IPS DF 6.9 (cell line): ENCODE results near the gene TMEM151A.

Experiments
- DNase-seq: peaks from one replicate; pipeline ENCODE4 v3.0.0-alpha.2; 2013; ENCODE audit warnings: low read depth, low spot score
- H3K27ac ChIP-seq: one replicate; pipeline ENCODE4 v1.5.1; 2013; ENCODE audit warnings: low read length, control low read depth
- H3K27me3 ChIP-seq: 2 replicates; pipeline ENCODE4 v1.6.1; 2013; ENCODE audit warnings: mild to moderate bottlenecking, low read length; ENCODE audit not compliant: control insufficient read depth, insufficient read depth
- H3K36me3 ChIP-seq: 2 replicates; pipeline ENCODE4 v1.6.1; 2013; ENCODE audit warnings: low read length; ENCODE audit not compliant: control insufficient read depth, insufficient read depth
- H3K4me1 ChIP-seq: 2 replicates; pipeline ENCODE4 v1.6.1; 2013; ENCODE audit warnings: low read length; ENCODE audit not compliant: control insufficient read depth, insufficient read depth
- H3K4me3 ChIP-seq: 2 replicates; pipeline ENCODE4 v1.5.1; 2013; ENCODE audit warnings: mild to moderate bottlenecking, low read length
- H3K9me3 ChIP-seq: 2 replicates; pipeline ENCODE4 v1.6.1; 2013; ENCODE audit warnings: low read length, inconsistent platforms; ENCODE audit not compliant: control insufficient read depth, insufficient read depth
- WGBS: extraction: QIAGEN DNeasy Blood & Tissue Kit; methylation state at CpG from one replicate; pipeline ENCODE4 v1.1.7; 2013; ENCODE audit warnings: mixed read lengths, missing lambda C conversion rate; ENCODE audit not compliant: insufficient read length, insufficient coverage; 5-methylcytosine and 5-hydroxymethylcytosine counted together

TMEM151A gene

DNA sequence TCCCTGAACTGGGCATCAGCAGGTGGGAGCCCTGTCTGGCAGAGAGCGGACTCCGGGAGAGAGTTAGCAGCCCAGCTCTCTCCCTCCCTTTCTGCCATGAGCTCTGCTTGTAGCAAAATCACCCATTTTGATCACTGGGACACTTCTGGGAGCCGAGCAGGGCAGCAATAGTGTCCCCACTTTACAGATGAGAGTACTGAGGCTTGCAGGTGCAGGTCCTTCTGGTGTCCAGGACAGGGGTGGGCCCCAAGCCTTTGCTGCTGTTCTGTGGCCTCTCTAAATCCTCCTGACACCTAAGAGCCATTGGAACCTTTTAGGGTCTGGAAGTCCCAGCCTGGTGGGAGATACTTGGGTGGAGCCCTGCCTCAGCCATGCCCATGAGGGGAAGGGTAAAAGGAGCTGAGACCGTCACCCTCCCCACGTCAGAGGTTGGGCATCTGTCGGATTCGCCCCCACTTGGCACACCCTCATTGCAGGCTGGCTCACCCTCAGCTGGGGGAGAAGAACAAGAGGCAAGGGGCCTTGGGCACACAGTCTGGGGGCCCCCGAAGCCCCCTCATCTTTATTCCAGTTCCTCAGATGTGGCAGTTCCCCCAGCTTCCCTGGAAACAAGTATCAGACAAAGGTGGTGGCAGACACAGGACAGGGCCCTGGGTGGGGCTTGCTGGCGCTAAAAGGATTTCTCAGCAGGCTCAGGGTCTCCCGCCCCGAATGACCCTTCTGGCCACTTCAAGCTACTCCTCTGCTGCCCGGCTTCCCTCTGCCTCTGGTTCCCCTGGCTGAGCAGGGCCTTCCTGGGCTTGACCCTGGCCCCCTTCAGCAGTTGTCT is 40.1 kb downstream of the TMEM151A start:
- peaks cover 4% of the 10 kb centered on the region for H3K4me1 ChIP-seq
- 0 out of 2 replicates have a peak, but pooled peaks cover 3% of the 10 kb centered on the region for H3K36me3 ChIP-seq
- no peaks in the 10 kb centered on the region for H3K9me3 ChIP-seq
- no peak overlapping the region for H3K27ac ChIP-seq
- no peak overlapping the region for H3K4me3 ChIP-seq
- no CpG with 5 or more reads among the region's 12 CpGs for WGBS
- no peak for DNase-seq
- no peaks in the 10 kb centered on the region for H3K27me3 ChIP-seq

DNA sequence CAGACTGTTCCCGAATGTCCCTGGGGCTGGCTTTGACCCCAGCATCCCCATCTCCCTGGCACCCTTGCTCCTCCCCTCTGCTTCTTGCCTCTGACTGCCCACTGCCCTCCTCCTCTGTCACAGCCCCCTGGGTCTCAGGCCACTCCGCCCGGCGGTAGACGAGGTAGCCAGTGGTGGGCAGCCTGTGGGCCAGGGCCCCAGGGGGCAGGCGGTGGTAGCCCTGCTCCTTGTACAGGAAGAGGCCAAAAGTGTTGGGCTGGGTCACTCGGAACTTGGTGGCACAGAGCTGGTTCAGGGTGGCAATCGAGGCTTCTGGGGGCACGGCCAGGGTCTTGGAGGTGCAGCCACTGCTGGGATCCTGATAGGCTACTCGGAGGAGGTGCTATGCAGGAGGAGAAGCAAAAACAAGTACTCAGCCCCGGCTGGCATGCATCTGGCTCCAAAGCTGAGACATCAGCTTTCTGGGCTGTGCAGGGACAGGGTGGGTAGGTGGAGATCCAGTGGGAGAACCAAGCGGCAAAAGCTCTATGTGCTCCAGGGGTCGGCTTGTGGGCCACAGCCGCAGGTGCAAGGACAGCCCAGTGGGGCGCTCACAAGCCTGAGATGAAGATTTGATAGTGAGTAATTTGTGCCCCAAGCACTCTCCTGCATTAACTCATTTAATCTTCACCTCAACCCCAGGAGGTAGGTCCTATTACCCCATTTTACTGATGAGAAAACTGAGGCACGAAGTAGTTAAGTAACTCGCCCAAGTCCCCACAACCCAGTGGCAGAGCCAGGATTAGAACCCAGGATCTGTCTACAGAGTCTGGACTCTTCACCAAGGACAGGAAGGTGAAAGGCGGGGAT is 40.9 kb downstream of the TMEM151A start:
- no CpG with 5 or more reads among the region's 18 CpGs for WGBS
- peaks cover 7% of the 10 kb centered on the region; the same call in 1 of the 2 replicates for H3K4me1 ChIP-seq
- H3K27me3 ChIP-seq: no peaks in the 10 kb centered on the region
- no peak overlapping the region for H3K27ac ChIP-seq
- H3K4me3 ChIP-seq: no peak overlapping the region
- DNase-seq: no peak
- peaks cover 6% of the 10 kb centered on the region; the same call in 1 of the 2 replicates for H3K36me3 ChIP-seq
- H3K9me3 ChIP-seq: no peaks in the 10 kb centered on the region

DNA sequence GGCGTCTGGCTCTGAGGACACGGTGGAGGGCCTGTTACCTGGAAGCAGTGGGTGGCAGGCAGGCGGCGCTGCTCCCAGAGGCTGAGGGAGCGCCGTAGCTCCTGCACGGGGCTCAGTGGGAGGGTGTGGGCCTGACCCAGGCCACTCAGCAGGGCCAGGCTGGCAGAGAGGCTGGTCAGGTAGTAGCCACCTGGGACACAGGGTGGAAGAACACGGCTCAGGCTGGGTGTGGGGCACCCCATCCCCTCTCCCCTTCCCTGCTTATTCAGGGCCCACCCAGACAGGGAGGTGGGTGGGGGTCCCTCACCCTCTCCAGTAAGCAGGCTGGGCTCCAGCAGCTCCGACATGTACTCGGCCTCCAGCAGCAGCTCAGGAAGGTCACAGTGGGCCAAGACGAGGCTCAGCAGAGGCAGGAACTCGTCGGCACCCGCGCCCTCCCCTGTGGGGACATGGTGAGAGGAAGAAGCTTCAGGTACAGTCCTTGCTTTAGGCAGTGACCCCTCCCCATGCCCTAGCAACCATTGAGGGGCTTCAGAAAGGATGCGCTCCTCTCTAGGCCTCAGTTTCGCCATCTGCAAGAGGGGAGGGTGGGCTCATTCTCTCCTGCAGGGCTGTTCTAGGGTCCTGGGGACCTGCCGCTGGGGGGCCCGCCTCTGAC is 41.7 kb downstream of the TMEM151A start:
- H3K27me3 ChIP-seq: no peaks in the 10 kb centered on the region
- peaks cover 7% of the 10 kb centered on the region; the same call in 1 of the 2 replicates for H3K36me3 ChIP-seq
- no CpG with 5 or more reads among the region's 19 CpGs for WGBS

DNA sequence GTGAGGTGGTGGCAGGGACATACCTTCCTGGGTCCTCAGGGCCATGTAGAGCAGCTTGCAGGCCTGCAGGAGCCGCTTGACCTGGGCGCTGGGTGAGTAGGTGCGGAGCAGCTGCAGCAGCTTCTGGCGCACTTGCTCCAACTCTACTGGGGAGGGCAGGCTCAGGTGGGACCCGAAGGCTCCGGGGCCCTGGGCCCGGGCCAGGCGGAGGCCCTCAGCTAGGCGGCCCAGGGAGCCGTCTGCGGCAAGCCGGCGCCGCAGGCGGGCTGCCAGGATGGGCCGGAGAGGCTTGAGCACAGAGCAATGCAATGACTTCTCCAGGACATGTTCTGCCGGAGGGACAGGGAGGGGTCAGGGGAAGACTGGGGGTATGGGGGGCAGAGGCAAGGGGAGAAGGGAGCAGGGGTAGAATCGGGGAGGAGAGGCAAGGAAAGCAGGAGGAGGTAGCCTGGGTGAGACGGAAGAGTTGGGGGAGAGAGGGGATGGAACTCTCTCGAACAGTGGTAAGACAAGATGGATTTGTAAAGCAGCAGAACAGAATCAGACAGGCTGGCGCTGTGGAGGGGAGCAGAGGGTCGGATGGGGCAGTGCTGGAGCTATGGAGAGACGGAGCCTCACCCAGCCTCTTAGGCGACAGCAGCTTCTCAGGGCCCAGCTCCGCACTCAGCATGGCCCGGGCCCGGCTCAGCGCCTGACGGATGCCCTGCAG is 42.4 kb downstream of the TMEM151A start:
- no peak for DNase-seq
- no peaks in the 10 kb centered on the region for H3K27me3 ChIP-seq
- H3K27ac ChIP-seq: no peak overlapping the region
- H3K36me3 ChIP-seq: peaks cover 13% of the 10 kb centered on the region; the same call in 1 of the 2 replicates
- no CpG with 5 or more reads among the region's 29 CpGs for WGBS
- H3K4me1 ChIP-seq: peaks cover 5% of the 10 kb centered on the region; the same call in 1 of the 2 replicates
- no peak overlapping the region for H3K4me3 ChIP-seq
- no peaks in the 10 kb centered on the region for H3K9me3 ChIP-seq

More for the DNA sequence above, 41.7 kb downstream of the TMEM151A start:
- no peaks in the 10 kb centered on the region for H3K9me3 ChIP-seq
- no peak overlapping the region for H3K4me3 ChIP-seq
- DNase-seq: no peak
- H3K27ac ChIP-seq: no peak overlapping the region
- peaks cover 7% of the 10 kb centered on the region; the same call in 1 of the 2 replicates for H3K4me1 ChIP-seq

DNA sequence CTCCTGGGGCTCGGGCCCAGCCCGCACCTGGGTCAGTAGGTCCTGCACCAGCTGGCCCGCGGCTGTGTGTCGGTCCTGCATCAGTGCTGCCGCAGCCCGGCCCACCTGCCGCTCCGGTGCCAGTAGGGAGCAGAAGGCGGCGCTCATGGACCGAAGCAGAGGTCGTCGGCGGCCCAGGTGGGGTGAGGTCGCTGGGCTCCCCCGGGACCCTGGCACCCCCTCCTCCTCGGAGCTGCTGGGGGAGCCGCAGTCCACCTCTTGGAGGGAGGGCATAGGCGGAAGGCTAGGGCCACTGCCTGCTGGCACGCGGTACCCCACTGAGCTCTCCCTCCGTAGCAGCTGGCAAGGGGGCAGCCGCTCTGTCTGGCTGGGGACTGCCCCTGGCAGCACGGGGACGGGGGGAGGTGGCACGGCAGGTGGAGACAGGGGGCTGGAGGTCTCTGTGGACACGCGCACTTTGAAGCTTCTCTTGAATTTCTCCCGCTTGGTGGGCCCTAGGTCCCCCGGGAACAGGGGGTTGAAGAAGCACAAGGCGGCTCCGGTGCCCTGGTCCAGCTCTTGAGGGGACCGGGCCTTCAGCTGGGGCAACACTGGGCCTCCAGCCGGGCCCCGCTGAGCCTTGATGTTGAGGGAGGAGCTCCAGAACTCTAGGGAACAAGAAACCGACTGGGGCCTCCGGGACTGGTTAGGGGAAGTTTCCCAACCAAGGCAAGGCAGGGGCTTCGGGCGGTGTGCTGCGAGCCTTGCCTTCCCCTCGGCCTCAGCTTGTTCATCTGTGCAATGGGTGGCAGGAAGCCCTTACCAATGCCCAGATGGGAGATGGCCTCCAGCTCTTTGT is 43.1 kb downstream of the TMEM151A start:
- Histone ChIP-seq H3K36me3 (peaks cover 14% of the 10 kb centered on the region; the same call in 1 of the 2 replicates), H3K4me1 (peaks cover 5% of the 10 kb centered on the region; the same call in 1 of the 2 replicates), H3K4me3 (no peak overlapping the region), H3K27me3 (no peaks in the 10 kb centered on the region), H3K9me3 (no peaks in the 10 kb centered on the region), H3K27ac (no peak overlapping the region)
- no CpG with 5 or more reads among the region's 42 CpGs for WGBS
- DNase-seq: no peak

DNA sequence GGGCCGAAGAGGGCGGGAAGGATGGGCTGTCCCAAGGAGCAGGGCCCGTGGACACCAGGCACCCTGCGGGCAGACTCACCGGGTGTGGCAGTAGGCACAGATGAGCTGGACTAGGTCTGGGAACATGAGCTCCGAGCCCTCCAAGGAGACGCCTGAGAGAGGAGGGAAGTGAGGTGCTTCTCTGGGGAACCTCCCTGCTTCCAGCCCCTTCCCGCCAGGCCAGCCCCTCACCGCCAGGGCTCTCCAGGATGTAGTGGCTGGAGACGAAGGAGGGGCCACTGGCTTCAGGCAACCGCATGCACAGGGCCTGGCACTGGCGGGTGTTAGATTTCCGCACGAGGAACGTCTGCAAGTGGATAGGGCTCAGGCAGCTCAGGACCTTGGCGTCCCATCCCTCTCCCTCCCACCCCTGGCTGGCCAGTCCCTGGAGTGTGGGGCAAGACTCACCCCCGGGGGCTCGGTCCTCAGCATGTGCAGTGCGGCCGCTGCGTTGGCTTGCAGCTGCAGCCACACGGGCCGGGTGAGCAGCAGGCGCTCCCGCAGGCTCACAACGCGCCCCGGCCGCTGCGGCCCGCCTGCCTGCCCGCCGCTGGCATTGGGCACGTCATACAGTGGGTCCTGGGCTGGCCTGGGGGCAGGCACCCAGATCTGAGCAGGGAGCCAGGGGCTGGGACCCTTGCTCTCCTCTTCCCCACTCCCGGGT is 44.0 kb downstream of the TMEM151A start:
- H3K27ac ChIP-seq: no peak overlapping the region

DNA sequence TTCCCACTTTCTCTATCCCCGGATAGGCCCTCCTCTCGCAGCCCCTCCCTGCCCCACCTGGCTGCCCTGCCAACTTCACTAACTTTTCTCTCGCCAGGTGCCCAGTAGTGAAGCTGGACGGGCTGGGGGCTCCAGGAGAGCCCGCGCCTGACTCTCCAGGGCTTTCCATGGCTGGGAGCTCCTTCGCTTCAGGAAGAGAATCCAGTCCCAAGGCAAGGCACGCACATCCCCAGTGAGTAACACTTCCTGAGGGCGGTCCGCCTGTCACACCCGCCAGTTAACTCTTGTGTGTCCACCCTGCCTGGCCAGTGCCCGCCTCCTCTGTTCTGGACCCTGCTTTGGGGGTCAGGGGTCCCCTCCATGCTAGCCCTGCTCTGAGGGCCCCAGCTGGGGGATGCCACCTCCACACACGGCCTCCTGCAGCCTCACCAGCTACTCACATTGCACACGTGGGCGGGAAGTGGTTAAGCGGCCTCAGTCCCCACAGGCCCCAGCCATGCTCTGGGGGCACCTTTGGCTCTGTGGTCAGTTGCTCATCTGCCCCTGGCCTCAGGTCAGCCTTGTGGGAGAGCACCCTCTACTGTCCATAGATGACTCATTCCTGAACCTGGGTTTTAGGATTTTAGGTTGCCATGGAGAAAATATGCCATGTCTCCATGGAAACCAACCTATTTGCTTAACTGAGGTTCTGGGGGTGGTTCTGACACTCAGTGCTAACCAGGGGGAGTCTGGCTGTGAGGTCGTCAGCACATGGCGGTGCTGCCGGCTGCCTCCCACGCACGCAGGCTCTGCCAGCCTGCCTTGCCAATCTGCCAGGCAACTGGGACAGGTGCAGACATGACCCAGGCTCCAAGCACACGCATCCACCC is 44.8 kb downstream of the TMEM151A start, which contains the start of gene RIN1:
Gene RIN1 (minus strand): TSS at position 201 of the 869 bp plus-strand sequence. CDS start 32 bp downstream, at position 169.
- peaks cover 23% of the 10 kb centered on the region for H3K36me3 ChIP-seq
- peak within 1 kb of the TSS; percentile 0; the same call in 1 of the 2 replicates for H3K4me3 ChIP-seq
- no peak for DNase-seq
- no peak within 1 kb of the TSS for H3K27ac ChIP-seq
- H3K4me1 ChIP-seq: peaks cover 5% of the 10 kb centered on the region; the same call in 1 of the 2 replicates
- no peaks in the 10 kb centered on the region for H3K27me3 ChIP-seq
- no peaks in the 10 kb centered on the region for H3K9me3 ChIP-seq
- WGBS: no CpG with 5 or more reads among the region's 22 CpGs

More for the DNA sequence above, 44.0 kb downstream of the TMEM151A start:
- Histone ChIP-seq H3K4me3 (peak overlapping the region; percentile 0; the same call in 1 of the 2 replicates), H3K4me1 (peaks cover 5% of the 10 kb centered on the region; the same call in 1 of the 2 replicates), H3K9me3 (no peaks in the 10 kb centered on the region), H3K27me3 (no peaks in the 10 kb centered on the region), H3K36me3 (peaks cover 20% of the 10 kb centered on the region; the same call in 1 of the 2 replicates)
- WGBS: no CpG with 5 or more reads among the region's 35 CpGs
- no peak for DNase-seq
